GM12878 (cell line): ENCODE measurements around the gene FSTL4. TPM values are rescaled to one million over a fixed set of nuclear protein-coding genes. Genes with fewer than 3 reads are reported as not detected.

Source experiments
- ATAC-seq: fragments of 200-7000 bp; cut with Tn5 transposase; 3 replicates; pipeline ENCODE4 v1.9.1; 2020; ENCODE audit warnings: mild to moderate bottlenecking, moderate library complexity
- BruUV-seq: library from RNA; stranded (reverse); fragments of 400-500 nt; replicated peaks from 2 replicates; lab custom pipeline; 2021; lab: Mats Ljungman, UMichigan
- CTCF ChIA-PET: fragments of 300-600 bp; sonication (Branson Sonifier 250); formaldehyde crosslinking; extraction: SDS; loops from one replicate; lab custom pipeline; 2021; ENCODE audit warnings: inconsistent platforms; lab: Yijun Ruan, JAX
- POLR2A ChIA-PET: fragments of 350-600 bp; formaldehyde crosslinking; extraction: SDS; loops from one replicate; lab custom pipeline; 2021; ENCODE audit warnings: inconsistent platforms; lab: Charles Lee
- RAD21 ChIA-PET: fragments of 300-600 bp; sonication (Branson Sonifier 250); formaldehyde crosslinking; loops from one replicate; lab custom pipeline; 2023; ENCODE audit warnings: antibody characterized with exemption; ENCODE audit not compliant: unreplicated experiment; lab: Charles Lee
- SMC1A ChIA-PET: fragments of 300-600 bp; sonication (Branson Sonifier 250); formaldehyde crosslinking; loops from one replicate; lab custom pipeline; 2023; ENCODE audit not compliant: unreplicated experiment, uncharacterized antibody; lab: Charles Lee
- DNase-seq: peaks from one replicate; pipeline ENCODE4 v3.0.0-alpha.2; 2011; ENCODE audit warnings: low read depth, low spot score
- FAIRE-seq: peaks from 3 replicates; lab custom pipeline; 2011; peaks lifted over from hg19 to GRCh38; lab: Jason Lieb, UNC
- H2AFZ ChIP-seq: 2 replicates; pipeline ENCODE4 v1.6.0; 2011; ENCODE audit warnings: low read depth, low read length, control low read depth; ENCODE audit not compliant: control insufficient read depth
- H3K27ac ChIP-seq: 2 replicates; pipeline ENCODE4 v1.5.1; 2011; ENCODE audit warnings: control low read depth; ENCODE audit not compliant: control insufficient read depth, insufficient read depth
- H3K27me3 ChIP-seq, 2 experiments: replicated peaks in 1 of 2; 2 replicates each; pipeline versions ENCODE4 v1.6.0 to v1.6.1; 2011; ENCODE audit warnings: low read length in 1 of 2; ENCODE audit not compliant: control insufficient read depth in 2 of 2, insufficient read depth in 2 of 2
- H3K36me3 ChIP-seq, 2 experiments: 2 replicates each; pipeline ENCODE4 v1.5.1; 2011; ENCODE audit warnings: low read length in 1 of 2; ENCODE audit not compliant: control insufficient read depth in 2 of 2, insufficient read depth in 2 of 2
- H3K4me1 ChIP-seq: 2 replicates; pipeline ENCODE4 v1.6.1; 2011; ENCODE audit warnings: mild to moderate bottlenecking, low read length, moderate library complexity, mixed read lengths; ENCODE audit not compliant: control insufficient read depth, insufficient read depth
- H3K4me2 ChIP-seq: 2 replicates; pipeline ENCODE4 v1.6.0; 2011; ENCODE audit warnings: control low read depth; ENCODE audit not compliant: control insufficient read depth, insufficient read depth
- H3K4me3 ChIP-seq: fragments of 200-600 bp; sonication (generic); 2 replicates; pipeline ENCODE4 v1.5.1; 2016
- H3K79me2 ChIP-seq: 2 replicates; pipeline ENCODE4 v1.6.0; 2011; ENCODE audit warnings: low read length; ENCODE audit not compliant: control insufficient read depth, insufficient read depth
- H3K9ac ChIP-seq: 2 replicates; pipeline ENCODE4 v1.8.0; 2011; ENCODE audit warnings: low read length, control low read depth, mixed read lengths; ENCODE audit not compliant: control insufficient read depth, insufficient read depth
- H3K9me3 ChIP-seq: replicated peaks from 3 replicates; pipeline ENCODE4 v1.5.1; 2011; ENCODE audit warnings: mild to moderate bottlenecking, low read length; ENCODE audit not compliant: control insufficient read depth, insufficient read depth
- H4K20me1 ChIP-seq: 2 replicates; pipeline ENCODE4 v1.6.0; 2011; ENCODE audit not compliant: control insufficient read depth, insufficient read depth
- ASH2L ChIP-seq: fragments of 300-600, 200-600 bp; sonication (generic); IDR thresholded peaks from 2 replicates; pipeline ENCODE4 v1.6.1; 2017; ENCODE audit warnings: low read depth, mild to moderate bottlenecking, borderline replicate concordance
- BRCA1 ChIP-seq: IDR thresholded peaks from 2 replicates; pipeline ENCODE4 v1.6.1; 2011; ENCODE audit warnings: low read depth, low read length, improper control_type of control experiment
- CBFB ChIP-seq: IDR thresholded peaks from 2 replicates; pipeline ENCODE4 v1.6.1; 2016; ENCODE audit warnings: antibody characterized with exemption, low read depth
- CREB1 ChIP-seq: IDR thresholded peaks from 2 replicates; pipeline ENCODE4 v1.6.1; 2012; ENCODE audit warnings: low read depth, mild to moderate bottlenecking, inconsistent platforms
- FOS ChIP-seq: IDR thresholded peaks from 3 replicates; pipeline ENCODE4 v1.6.1; 2011; ENCODE audit warnings: borderline replicate concordance; ENCODE audit not compliant: insufficient read length; ENCODE audit errors: extremely low read depth
- IKZF1 ChIP-seq: fragments of 450-650 bp; conservative IDR thresholded peaks from 2 replicates; pipeline ENCODE4 v1.6.1; 2017; ENCODE audit warnings: antibody characterized with exemption, mild to moderate bottlenecking
- STAT3 ChIP-seq: IDR thresholded peaks from 2 replicates; pipeline ENCODE4 v1.6.1; 2011; ENCODE audit warnings: low read depth, low read length, improper control_type of control experiment
- ZNF274 ChIP-seq: IDR thresholded peaks from one replicate; pipeline ENCODE4 v1.8.0; 2011; ENCODE audit not compliant: insufficient read length, insufficient read depth
- ZNF622 ChIP-seq: fragments of 450-650 bp; IDR thresholded peaks from 2 replicates; pipeline ENCODE4 v1.6.1; 2017; ENCODE audit warnings: mild to moderate bottlenecking, inconsistent platforms
- WGBS: methylation state at CpG from one replicate; pipeline ENCODE4 v1.1.6; 2016; ENCODE audit warnings: low lambda C conversion rate; ENCODE audit not compliant: insufficient replicate concordance, insufficient coverage; ENCODE audit errors: missing lambda C conversion rate; 5-methylcytosine and 5-hydroxymethylcytosine counted together
- in situ Hi-C: fragments of 300-500 bp; cut with MboI; formaldehyde crosslinking; loops from 9 replicates; pipeline ENCODE4 v1.14.3; 2018; ENCODE audit warnings: mixed read lengths
- intact Hi-C: fragments of 100-400 bp; cut with micrococcal nuclease; formaldehyde crosslinking; loops from one replicate; pipeline ENCODE4 v1.14.2; 2022; ENCODE audit not compliant: unreplicated experiment
- polyA plus RNA-seq, 11 experiments: library from polyadenylated mRNA; depleted of rRNA in 4 of 11; unstranded in 6 of 11; stranded (reverse) in 5 of 11; fragments of >200 nt; fragmentation: Nextera tagmentation in 4 of 11; fragmentation: Illumina TruSeq in 1 of 11; extraction: Ambion mirVana in 4 of 11; extraction: Trizol in 1 of 11; gene quantifications; 1 replicate in 1 of 11; 2 replicates in 10 of 11; pipeline versions ENCODE4 v1.2.1 to v1.2.3, GENCODE V29; 2011 to 2016; ENCODE audit warnings: inconsistent platforms in 2 of 11, missing spikeins in 2 of 11, low read depth in 1 of 11
- total RNA-seq, 4 experiments: library from RNA; depleted of rRNA in 3 of 4; stranded (reverse); fragments of >200 nt in 3 of 4; fragmentation: Illumina TruSeq in 1 of 4; extraction: Trizol in 1 of 4; gene quantifications; 2 replicates each; pipeline versions ENCODE4 v1.2.1 to v1.2.3, GENCODE V29; 2013 to 2021
- TF ChIP-seq, protein P1 (sequence below): IDR thresholded peaks from 2 replicates; pipeline ENCODE4 v1.6.1; 2011; ENCODE audit warnings: borderline replicate concordance, low read depth, mild to moderate bottlenecking, moderate library complexity, low read length; ENCODE audit not compliant: insufficient read depth, poor library complexity, severe bottlenecking

The FSTL4 gene
- total and polyA plus RNA-seq, 10 of the 15 experiments (the other 5 are each of a cell fraction or from before 2014, with no cell fraction given), result 0.01 to 0.79 (median 0.21) TPM; not detected in 6

DNA sequence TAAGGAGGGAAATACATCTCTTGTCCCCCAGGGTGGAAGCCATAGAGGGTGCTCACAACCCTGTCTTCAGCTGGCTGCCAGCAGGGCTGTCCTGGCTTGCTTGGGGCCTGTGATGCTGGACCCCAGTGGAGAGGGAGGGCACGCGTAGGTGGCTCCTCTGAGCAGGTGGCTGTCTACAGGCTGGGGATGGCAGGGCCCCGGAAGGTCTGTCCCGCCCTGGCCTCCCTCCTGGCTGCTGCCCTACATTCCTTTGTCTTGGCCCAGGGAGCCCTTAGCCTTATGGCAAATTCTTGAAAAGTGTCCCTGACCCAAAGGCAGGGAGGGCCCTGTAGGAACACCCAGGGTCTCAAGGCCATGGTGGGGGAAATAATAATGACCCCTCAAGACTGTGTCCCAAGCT lies 336.2 kb downstream of the FSTL4 start:
- CTCF ChIA-PET, result interaction anchor here (0.6 to 0.8 kb wide), 2 partner anchors 11 to 265 kb away, joined by 3 read pairs; no protein-coding TSS in a partner anchor
- BruUV-seq, result no TSS peak
- FAIRE-seq, result no peak

DNA sequence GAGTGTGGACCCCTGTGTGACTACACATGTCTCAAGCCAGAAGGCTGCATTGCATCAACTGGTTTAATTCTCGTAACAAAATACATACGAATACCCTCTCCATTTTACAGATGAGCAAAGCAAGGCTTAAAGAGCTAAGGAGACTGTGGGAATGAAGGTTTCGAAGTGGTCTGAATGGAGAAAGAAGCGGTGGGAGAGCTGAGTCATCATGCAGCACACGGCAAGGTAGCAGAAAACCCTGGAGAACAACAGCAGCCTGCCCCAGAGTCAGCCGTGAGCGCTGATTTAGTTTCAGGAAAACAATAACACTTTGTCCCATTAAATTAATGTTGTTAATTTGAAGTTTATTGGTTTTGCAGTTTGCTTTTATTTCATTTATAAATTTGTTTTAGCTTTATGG lies 336.7 kb downstream of the FSTL4 start:
- Histone ChIP-seq H3K9me3 (no peaks in the 10 kb centered on the region), H3K4me3 (no peak overlapping the region), H2AFZ (no peak overlapping the region), H4K20me1 (no peaks in the 10 kb centered on the region), H3K27ac (no peak overlapping the region), H3K9ac (no peak overlapping the region), H3K4me2 (no peak overlapping the region), H3K79me2 (no peaks in the 10 kb centered on the region), H3K36me3 (no peaks in the 10 kb centered on the region), H3K4me1 (no peaks in the 10 kb centered on the region), H3K27me3 (no peaks in the 10 kb centered on the region)
- ATAC-seq (no peak), DNase-seq (no peak), FAIRE-seq (peak; percentile 31)
- 66% methylated on average over 7 of the region's 7 CpGs for WGBS
- POLR2A ChIA-PET, result no interaction called here
- CTCF ChIA-PET, result interaction anchor here (0.8 kb wide), 1 partner anchor 11 kb away, joined by 3 read pairs; no protein-coding TSS in a partner anchor
- no TSS peak for BruUV-seq
- SMC1A ChIA-PET, result no interaction called here
- RAD21 ChIA-PET, result no interaction called here
- in situ Hi-C loops, result no loop called here
- intact Hi-C loops, result no loop called here
- TF ChIP-seq STAT3 (no peak), ZNF622 (no peak), ASH2L (no peak), BRCA1 (no peak), ZNF274 (no peak), IKZF1 (no peak)

More for the DNA sequence above, 336.2 kb downstream of the FSTL4 start:
- ChIA-PET RAD21 (no interaction called here), SMC1A (no interaction called here), POLR2A (no interaction called here)
- H3K4me1 ChIP-seq, result no peaks in the 10 kb centered on the region
- ATAC-seq (no peak), DNase-seq (no peak)
- H3K4me2 ChIP-seq, result no peak overlapping the region
- no peak overlapping the region for H3K27ac ChIP-seq
- no peak overlapping the region for H3K4me3 ChIP-seq
- no peak overlapping the region for H3K9ac ChIP-seq
- TF ChIP-seq CBFB (no peak), CREB1 (no peak), FOS (no peak)
- TF ChIP-seq, protein P1, sequence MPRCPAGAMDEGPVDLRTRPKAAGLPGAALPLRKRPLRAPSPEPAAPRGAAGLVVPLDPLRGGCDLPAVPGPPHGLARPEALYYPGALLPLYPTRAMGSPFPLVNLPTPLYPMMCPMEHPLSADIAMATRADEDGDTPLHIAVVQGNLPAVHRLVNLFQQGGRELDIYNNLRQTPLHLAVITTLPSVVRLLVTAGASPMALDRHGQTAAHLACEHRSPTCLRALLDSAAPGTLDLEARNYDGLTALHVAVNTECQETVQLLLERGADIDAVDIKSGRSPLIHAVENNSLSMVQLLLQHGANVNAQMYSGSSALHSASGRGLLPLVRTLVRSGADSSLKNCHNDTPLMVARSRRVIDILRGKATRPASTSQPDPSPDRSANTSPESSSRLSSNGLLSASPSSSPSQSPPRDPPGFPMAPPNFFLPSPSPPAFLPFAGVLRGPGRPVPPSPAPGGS, result no peak
- H4K20me1 ChIP-seq, result no peaks in the 10 kb centered on the region
- intact Hi-C loops (no loop called here), in situ Hi-C loops (no loop called here)
- no peaks in the 10 kb centered on the region for H3K9me3 ChIP-seq
- no peaks in the 10 kb centered on the region for H3K79me2 ChIP-seq
- WGBS, result 0% methylated on average over 2 of the region's 4 CpGs
- no peaks in the 10 kb centered on the region for H3K27me3 ChIP-seq
- H3K36me3 ChIP-seq, result no peaks in the 10 kb centered on the region
- no peak overlapping the region for H2AFZ ChIP-seq
